GM23248 (cell line): ENCODE results near the gene PIGH.

ENCODE experiments used
- EZH2 ChIP-seq: fragments of 200-600 bp; sonication (generic); IDR thresholded peaks from 2 replicates; pipeline ENCODE4 v1.6.1; 2018; ENCODE audit warnings: antibody characterized with exemption, mild to moderate bottlenecking; ENCODE audit not compliant: insufficient read depth, poor library complexity, severe bottlenecking
- EZH2phosphoT487 ChIP-seq: fragments of 200-600 bp; sonication (generic); IDR thresholded peaks from 2 replicates; pipeline ENCODE4 v1.6.1; 2018; ENCODE audit warnings: antibody characterized with exemption, moderate library complexity, mild to moderate bottlenecking, low read depth; ENCODE audit not compliant: insufficient read depth

DNA sequence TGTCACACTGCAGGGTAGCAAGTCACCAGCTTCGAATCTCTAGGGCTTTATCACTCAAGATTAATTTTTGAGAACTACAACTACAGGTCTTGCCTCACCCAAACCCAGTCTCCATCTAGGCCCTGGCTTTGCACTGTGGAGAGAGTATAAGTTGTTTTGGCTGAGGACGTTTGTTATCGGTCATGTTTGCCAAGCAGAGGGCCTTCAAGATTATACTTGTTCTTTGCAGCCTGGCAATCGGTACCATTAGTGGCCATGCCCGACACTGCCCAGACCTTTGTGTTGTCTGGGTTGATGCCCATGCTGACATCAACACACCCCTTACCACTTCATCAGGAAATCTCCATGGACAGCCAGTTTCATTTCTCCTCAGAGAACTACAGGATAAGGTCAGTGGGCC is 45.3 kb upstream of the PIGH start:
- TF ChIP-seq EZH2 (no peak), EZH2phosphoT487 (no peak)
